ENCODE data around the gene HES6.

Gene HES6

GRCh38 chr2:238252766-238253630 lies 13.2 kb upstream of the HES6 start:
- DNase-seq = no peak

- DNase-seq = no peak
Measured at GRCh38 chr2:238251986-238252385, 12.1 kb upstream of the HES6 start.

- DNase-seq = no peak
Measured at GRCh38 chr2:238251331-238251730, 11.5 kb upstream of the HES6 start.

GRCh38 chr2:238250896-238251295 lies 11.1 kb upstream of the HES6 start:
- no peak for DNase-seq

DNA sequence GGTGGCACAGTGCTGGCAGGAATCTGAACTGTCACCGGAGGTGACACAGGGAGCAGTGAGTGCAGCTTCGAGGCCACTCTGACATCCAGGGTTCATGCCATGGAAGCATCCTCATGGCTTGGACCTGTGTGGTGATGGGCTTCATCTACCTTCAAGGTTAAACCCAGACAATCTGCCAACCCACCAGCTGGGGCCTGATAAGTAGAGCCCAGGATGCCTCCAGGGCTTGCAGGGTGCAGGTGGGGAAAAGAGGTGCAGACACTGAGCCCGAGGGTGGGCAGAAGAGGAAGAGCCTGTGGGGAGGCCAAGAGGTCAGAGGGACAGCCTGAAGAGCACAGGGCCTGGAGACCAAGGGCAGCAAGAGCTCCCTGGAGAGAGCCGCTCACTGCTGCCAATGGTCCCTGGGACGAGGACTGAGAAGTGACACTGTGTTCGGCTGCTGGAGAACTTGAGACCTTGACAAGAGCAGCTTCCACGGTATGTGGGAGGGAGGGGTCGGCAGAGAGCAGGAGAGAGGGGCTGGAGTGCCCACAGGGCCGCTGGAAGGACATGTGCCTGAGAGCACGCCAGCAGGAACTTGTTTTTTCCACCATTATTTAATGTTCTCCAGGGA lies 8.1 kb upstream of the HES6 start:
- no peak for DNase-seq

GRCh38 chr2:238247002-238247822 lies 7.4 kb upstream of the HES6 start:
- no peak for DNase-seq

GRCh38 chr2:238244151-238244550 lies 4.3 kb upstream of the HES6 start:
- no peak for DNase-seq

GRCh38 chr2:238243496-238244076 lies 3.7 kb upstream of the HES6 start:
- DNase-seq = no peak

DNA sequence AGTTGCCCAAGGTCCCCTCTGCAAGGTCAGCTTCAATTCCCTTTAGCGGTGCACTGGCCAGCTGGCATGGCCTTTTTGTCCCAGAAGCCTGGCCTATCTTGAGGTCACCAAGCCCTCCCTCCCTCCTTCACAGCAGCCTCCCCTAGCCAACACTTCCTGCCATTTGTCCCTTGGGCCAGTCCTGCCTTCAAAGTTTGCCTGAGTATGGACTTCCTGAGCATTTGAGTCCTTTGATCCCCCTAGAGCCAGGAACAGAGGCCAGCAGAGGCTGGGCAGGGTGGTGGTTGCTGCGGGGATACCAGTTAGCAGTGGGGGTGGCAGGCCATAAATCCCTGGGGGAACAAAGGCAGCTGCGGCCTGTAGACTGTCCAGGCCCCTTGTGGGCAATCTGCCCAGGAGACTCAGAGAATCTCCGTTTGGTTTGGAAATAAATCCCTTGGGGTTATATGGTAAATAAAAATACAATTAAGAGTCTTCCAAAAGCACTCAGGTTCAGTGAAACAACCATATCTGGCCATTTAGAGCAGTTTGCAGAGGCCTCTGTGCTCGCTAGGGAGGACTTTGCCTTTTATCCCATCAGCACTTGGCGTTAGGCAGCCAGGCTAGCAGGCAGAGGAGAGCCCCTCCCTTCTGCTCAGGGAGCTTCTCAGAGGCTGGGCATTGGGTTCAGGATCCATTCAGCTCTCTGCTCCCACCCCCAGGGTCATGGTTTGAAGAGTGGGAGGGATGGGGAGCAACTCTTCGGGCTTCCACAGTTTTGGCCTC lies 3.1 kb upstream of the HES6 start:
- no peak for DNase-seq

DNA sequence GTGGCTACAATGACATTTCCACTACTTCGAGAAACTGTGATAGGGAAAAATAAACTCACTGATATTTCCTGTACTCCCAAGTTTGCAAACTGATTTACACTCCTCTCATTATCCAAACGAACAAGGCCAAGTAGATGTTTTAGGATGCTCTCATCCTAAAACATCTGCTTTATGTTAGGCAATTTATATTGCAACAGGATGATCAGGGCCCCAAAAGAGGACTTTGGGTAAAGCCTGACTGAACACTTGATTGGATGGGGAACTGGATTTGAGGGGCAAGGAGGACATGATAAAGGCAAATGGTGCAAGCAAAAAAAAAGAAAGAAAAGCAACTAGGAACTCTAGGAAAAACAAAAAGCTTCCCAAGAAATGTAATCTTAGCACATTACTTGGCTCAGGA lies 2.1 kb upstream of the HES6 start:
- DNase-seq = no peak

DNA sequence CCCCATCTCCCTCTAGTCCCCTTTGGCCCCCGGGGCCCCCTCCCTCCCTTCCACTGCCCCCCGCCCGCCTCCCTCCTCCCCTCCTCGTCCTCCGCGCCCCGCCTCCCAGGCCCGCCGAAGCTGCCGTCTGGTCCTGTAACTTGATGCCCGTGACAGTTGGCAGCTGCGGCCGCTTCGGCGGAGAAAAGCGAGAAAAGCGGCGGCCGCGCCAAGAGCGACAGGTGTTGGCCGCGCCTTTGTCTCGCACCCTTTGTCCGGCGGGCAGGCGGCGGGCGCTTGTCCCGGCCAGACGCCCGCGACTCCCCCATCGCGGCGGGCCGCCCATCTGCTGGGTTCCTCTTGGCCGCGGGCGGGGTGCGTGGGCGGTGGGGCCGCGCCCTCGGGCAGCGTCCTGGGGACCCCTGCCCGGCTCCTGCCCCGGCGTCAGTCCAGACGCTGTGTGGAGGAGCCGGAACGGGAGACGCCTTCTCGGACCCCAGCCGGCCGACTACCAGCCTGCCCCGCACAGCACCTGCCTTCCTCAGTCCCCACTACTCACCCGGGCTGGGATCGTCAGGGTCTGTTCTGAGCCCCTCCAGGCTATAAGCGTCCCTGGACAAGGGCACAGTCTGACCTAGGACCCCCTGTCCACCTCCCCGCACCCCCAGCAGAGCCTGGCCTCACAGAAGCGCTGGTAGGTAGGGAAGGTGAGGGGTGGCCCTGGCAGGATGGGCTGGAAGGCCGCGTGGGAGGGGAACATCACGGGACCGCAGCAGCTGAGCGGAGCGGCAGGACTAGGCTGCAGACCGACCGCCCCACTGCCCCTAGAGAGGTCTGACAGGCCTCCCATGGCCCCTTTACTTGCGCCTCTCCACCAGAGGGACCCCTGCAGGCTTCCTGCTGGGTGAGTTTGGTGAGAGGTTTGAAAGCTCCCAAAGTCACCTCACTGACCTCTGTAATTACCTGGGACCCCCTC lies 1.2 kb upstream of the HES6 start:
- peak; percentile 30 for DNase-seq

- DNase-seq = no peak
Measured at GRCh38 chr2:238239543-238239862, 335 bp downstream of the HES6 start.

DNA sequence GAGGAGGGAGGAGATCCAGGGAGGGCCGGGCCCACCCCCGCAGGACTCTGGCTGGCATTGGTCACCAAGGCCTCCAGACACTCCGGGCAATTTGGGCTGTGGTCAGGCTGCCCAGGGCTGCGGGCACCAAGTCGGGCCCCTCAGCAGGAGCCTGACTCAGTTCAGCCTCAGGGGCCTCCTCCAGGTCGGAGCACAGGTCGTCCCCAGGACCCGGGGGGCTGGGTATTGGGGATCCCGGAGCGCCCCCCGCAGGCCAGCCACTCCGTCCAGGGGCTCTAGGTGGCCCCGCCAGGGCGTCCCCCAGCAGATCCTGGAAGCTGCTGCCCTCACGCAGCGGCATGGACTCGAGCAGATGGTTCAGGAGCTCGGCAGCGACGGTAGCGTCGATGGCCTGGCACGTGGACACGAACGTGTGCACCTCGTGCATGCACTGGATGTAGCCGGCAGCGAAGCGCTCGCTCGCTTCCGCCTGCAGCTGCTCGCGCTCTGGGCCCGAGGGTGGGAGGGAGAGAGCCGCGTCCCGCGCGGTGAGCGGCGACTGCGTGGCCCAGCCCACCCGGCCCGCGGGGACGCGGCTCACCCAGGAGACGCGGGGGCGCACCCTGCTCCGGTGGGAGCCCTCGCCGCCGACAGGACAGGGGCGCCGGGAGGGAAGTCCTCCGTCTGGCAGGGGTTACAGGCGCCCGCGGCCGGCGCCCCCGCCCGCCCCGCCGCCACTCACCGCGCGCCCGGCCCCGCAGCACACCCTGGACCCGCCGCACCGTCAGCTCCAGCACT lies 884 bp downstream of the HES6 start:
- DNase-seq = peak; percentile 42

DNA sequence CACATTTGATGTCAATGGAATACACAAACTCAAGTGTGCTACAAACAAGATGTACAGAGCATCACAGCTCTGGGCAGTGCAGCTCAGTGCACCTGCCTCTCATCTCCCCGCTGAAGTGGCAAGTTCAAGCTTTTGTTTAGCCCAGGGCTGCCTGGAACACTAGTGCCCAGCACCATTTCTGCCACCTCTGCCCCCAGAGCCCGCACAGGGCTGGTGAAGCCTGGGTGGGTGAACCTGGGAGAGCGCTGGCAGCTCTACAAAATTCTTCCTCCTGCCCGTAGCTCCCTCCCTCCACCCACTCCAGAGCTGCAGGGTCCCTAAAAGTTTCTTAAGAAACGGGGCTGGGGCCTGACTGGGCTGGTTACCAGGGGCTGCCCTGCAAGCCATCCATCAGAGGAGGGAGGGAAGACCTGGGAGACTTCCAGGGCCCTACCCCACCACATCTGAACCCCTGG lies 1.5 kb downstream of the HES6 start:
- no peak for DNase-seq

DNA sequence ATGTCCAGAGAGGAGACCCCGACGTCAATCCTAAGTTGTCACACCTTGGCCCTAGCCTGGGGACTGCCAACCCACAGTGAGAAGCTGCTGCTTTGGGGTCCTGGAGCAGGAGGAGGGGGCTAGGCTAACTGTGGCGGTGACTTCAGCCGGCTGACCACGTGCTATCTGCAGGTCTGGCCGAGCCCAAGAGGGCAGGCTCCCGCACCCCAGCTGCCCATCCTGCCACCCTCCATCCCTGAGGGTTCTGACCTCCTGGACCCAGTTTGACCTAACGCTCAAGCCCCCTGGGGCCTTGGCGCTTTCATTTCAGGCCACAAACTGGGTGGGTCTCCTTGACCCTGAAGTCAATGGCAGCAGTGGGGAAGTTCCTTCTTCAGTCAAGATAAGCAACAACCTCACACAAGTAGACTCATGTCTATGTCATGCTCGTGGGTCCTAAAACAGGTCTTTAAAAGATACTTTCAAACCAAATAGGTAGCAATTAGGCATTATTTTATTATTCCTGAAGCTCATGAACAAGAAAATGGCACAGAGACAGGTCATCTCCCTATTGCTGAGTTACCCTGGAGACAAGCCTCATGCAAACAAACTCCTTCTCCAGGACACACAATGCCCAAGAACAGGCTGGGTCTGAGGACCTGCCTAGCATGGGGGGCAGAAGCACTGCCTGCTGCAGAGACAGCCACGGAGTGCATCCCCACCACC lies 2.3 kb downstream of the HES6 start:
- DNase-seq = no peak

DNA sequence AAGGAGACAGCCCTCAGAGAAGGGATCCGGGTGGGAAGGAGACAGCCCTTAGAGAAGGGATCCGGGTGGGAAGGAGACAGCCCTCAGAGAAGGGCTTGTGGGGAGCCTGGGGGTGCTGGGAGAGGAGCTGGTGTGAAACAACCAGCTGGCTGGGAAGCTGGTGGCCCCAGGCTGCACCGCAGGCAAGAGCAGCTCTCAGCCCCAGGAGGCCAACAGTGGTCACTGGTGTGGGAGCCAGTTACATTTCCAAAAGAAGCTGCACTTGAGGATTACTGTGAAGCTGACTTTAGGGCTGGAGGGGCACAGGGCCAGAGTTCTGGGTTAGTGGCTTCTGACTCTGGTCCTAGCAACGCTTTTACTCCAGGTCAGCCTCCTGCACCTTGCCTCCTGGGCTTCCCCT lies 3.3 kb downstream of the HES6 start:
- no peak for DNase-seq

DNA sequence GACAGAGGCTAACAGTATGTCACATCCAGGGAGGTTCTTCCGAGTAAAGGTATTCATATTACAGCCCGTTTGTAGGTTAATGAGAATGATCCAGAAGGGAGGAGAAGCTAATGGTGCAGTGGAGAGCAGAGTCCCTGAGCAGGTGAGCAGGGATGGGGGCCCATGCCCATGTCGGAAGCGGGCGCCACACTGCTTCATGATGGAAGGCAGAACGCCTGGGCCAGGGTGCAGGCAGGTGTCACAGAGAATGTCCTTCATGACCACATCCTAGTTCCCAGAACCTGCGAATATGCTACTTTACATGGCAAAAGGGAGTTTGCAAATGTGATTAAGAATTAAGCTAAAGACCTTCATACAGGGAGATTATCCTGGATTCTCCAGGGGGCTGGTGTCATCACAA lies 4.0 kb downstream of the HES6 start:
- no peak for DNase-seq

- DNase-seq = no peak
Measured at GRCh38 chr2:238235331-238235732, 4.5 kb downstream of the HES6 start.

DNA sequence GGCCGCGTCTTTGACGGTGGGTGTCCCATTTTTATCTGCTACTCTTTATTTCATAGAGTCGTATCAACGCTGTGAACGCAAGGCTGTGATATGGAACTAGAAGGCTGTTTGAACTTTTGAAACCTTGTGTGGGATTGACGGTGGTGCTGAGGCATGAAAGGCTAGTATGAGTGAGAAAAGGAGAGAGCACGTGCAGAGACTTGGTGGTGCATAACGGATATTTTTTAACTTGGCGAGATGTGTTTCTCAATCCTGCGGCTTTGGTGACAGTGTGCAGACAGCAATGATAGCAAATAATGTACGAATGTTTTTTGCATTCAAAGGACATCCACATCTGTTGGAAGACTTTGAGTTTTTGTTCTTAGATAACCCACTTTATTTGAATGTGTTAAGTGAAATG lies 6.2 kb downstream of the HES6 start:
- no peak for DNase-seq

DNA sequence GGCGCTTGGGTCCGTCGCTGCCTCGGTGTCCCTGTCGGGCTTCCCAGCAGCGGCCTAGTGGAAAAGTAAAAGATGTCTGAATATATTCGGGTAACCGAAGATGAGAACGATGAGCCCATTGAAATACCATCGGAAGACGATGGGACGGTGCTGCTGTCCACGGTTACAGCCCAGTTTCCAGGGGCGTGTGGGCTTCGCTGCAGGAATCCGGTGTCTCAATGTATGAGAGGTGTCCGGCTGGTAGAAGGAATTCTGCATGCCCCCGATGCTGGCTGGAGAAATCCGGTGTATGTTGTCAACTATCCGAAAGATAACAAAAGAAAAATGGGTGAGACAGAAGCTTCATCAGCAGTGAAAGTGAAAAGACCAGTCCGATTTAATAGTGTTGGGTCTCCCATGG lies 8.0 kb downstream of the HES6 start:
- DNase-seq = no peak

Measured in CD4-positive, alpha-beta T cell treated with Interleukin-12 subunit alpha and Interleukin-12 subunit beta, for 1 hour (primary cell).